Panc1 (cell line): ENCODE results near the gene ITPR2. TPM values are rescaled to one million over a fixed set of nuclear protein-coding genes. Genes with fewer than 3 reads are reported as not detected.
A peak's percentile ranks its signal among the peaks of the same experiment; 100 is the strongest.
"Not testable (repeated sequence)": the region's sequence is repeated elsewhere in the genome, so short reads cannot be mapped to it uniquely, and the experiment has no call there.

Experiments
- ATAC-seq: fragments of 200-7000 bp; cut with Tn5 transposase; 2 replicates; pipeline ENCODE4 v1.9.1; 2020; ENCODE audit warnings: mild to moderate bottlenecking, moderate library complexity
- BruUV-seq: library from RNA; stranded (reverse); fragments of 400-500 nt; replicated peaks from 2 replicates; lab custom pipeline; 2021; lab: Mats Ljungman, UMichigan
- CTCF ChIA-PET: fragments of 300-600 bp; sonication (Branson Sonifier 250); formaldehyde crosslinking; loops from one replicate; lab custom pipeline; 2022; ENCODE audit warnings: antibody characterized with exemption; lab: Charles Lee
- POLR2A ChIA-PET: fragments of 300-600 bp; sonication (Branson Sonifier 250); formaldehyde crosslinking; loops from one replicate; lab custom pipeline; 2022; ENCODE audit warnings: antibody characterized with exemption; lab: Charles Lee
- DNase-seq: peaks from one replicate; pipeline ENCODE4 v3.0.0-alpha.2; 2010; ENCODE audit warnings: low read depth, low spot score
- H3K27ac ChIP-seq: 2 replicates; pipeline ENCODE4 v1.5.1; 2011; ENCODE audit warnings: mild to moderate bottlenecking, low read length, inconsistent platforms
- H3K27me3 ChIP-seq: fragments of 200-500 bp; sonication (Bioruptor generic); 2 replicates; pipeline ENCODE4 v1.6.0; 2014; ENCODE audit warnings: low read length, inconsistent platforms; ENCODE audit not compliant: control insufficient read depth, insufficient read depth
- H3K36me3 ChIP-seq: fragments of 200-500 bp; sonication (Bioruptor generic); 2 replicates; pipeline ENCODE4 v1.5.1; 2014; ENCODE audit warnings: inconsistent platforms, mild to moderate bottlenecking, low read length, moderate library complexity; ENCODE audit not compliant: control insufficient read depth, insufficient read depth
- H3K4me1 ChIP-seq: 2 replicates; pipeline ENCODE4 v1.5.1; 2011; ENCODE audit warnings: inconsistent platforms, mild to moderate bottlenecking, low read length, moderate library complexity; ENCODE audit not compliant: control insufficient read depth, insufficient read depth
- H3K4me3 ChIP-seq, 2 experiments: 2 replicates each; pipeline ENCODE4 v1.5.1; 2011 to 2012; ENCODE audit warnings: low read depth in 2 of 2, low read length in 2 of 2, mild to moderate bottlenecking in 2 of 2, inconsistent platforms in 1 of 2, moderate library complexity in 1 of 2
- H3K9me3 ChIP-seq: fragments of 200-500 bp; sonication (Bioruptor generic); 2 replicates; pipeline ENCODE4 v1.5.1; 2014; ENCODE audit warnings: low read depth, mild to moderate bottlenecking, inconsistent platforms, low read length, moderate library complexity; ENCODE audit not compliant: control insufficient read depth, insufficient read depth
- POLR2AphosphoS5 ChIP-seq: IDR thresholded peaks from 2 replicates; pipeline ENCODE4 v1.6.1; 2012; ENCODE audit warnings: mild to moderate bottlenecking, low read depth, low read length, moderate library complexity
- SIN3A ChIP-seq: IDR thresholded peaks from 2 replicates; pipeline ENCODE4 v1.6.1; 2012; ENCODE audit warnings: low read depth, mild to moderate bottlenecking, low read length, moderate library complexity, borderline replicate concordance; ENCODE audit not compliant: insufficient read depth
- TCF7L2 ChIP-seq: IDR thresholded peaks from 2 replicates; pipeline ENCODE4 v1.6.1; 2011; ENCODE audit warnings: mild to moderate bottlenecking, low read depth, low read length, inconsistent platforms
- in situ Hi-C: cut with HindIII; loops from 2 replicates; pipeline ENCODE4 v1.10.0; 2016; ENCODE audit warnings: low sequenced_read_pairs, low pct_unique_long_range_greater_than_20kb
- intact Hi-C: fragments of 100-400 bp; cut with micrococcal nuclease; formaldehyde crosslinking; loops from one replicate; pipeline ENCODE4 v1.10.0; 2022; ENCODE audit not compliant: unreplicated experiment
- total RNA-seq: library from RNA; stranded (reverse); gene quantifications from one replicate; pipeline ENCODE4 v1.2.1, GENCODE V29; 2021; ENCODE audit not compliant: unreplicated experiment
- TF ChIP-seq, protein P1 (sequence below), 2 experiments: IDR thresholded peaks; 2 replicates each; pipeline ENCODE4 v1.6.1; 2011 to 2012; ENCODE audit warnings: low read depth in 2 of 2, control low read depth in 1 of 2, low read length in 1 of 2, mild to moderate bottlenecking in 1 of 2, moderate library complexity in 1 of 2; ENCODE audit not compliant: insufficient read depth in 1 of 2
- TF ChIP-seq, protein P2 (sequence below): fragments of 450-650 bp; IDR thresholded peaks from 2 replicates; pipeline ENCODE4 v1.5.1; 2017; ENCODE audit warnings: mild to moderate bottlenecking

The ITPR2 gene
- total RNA-seq, 1 experiment from 2014 or later = 41.8 TPM

- no peak for DNase-seq
- POLR2A ChIA-PET = interaction anchor here (0.7 kb wide), 1 partner anchor 227 kb away, joined by 3 read pairs; no protein-coding TSS in a partner anchor
- Histone ChIP-seq H3K9me3 (no peaks in the 10 kb centered on the region), H3K27me3 (no peaks in the 10 kb centered on the region), H3K4me1 (no peaks in the 10 kb centered on the region), H3K27ac (no peak overlapping the region), H3K36me3 (no peaks in the 10 kb centered on the region), H3K4me3 (no peak overlapping the region)
- no peak for ATAC-seq
- CTCF ChIA-PET = no interaction called here
- TSS peak; percentile 25 for BruUV-seq
- TF ChIP-seq, protein P1, sequence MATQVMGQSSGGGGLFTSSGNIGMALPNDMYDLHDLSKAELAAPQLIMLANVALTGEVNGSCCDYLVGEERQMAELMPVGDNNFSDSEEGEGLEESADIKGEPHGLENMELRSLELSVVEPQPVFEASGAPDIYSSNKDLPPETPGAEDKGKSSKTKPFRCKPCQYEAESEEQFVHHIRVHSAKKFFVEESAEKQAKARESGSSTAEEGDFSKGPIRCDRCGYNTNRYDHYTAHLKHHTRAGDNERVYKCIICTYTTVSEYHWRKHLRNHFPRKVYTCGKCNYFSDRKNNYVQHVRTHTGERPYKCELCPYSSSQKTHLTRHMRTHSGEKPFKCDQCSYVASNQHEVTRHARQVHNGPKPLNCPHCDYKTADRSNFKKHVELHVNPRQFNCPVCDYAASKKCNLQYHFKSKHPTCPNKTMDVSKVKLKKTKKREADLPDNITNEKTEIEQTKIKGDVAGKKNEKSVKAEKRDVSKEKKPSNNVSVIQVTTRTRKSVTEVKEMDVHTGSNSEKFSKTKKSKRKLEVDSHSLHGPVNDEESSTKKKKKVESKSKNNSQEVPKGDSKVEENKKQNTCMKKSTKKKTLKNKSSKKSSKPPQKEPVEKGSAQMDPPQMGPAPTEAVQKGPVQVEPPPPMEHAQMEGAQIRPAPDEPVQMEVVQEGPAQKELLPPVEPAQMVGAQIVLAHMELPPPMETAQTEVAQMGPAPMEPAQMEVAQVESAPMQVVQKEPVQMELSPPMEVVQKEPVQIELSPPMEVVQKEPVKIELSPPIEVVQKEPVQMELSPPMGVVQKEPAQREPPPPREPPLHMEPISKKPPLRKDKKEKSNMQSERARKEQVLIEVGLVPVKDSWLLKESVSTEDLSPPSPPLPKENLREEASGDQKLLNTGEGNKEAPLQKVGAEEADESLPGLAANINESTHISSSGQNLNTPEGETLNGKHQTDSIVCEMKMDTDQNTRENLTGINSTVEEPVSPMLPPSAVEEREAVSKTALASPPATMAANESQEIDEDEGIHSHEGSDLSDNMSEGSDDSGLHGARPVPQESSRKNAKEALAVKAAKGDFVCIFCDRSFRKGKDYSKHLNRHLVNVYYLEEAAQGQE (IDR thresholded peaks at IDR 0.05; ENCODE audit: insufficient read depth in 1 of 2, low read depth in 2 of 2, low read length in 1 of 2) = no peak
- TF ChIP-seq, protein P2, sequence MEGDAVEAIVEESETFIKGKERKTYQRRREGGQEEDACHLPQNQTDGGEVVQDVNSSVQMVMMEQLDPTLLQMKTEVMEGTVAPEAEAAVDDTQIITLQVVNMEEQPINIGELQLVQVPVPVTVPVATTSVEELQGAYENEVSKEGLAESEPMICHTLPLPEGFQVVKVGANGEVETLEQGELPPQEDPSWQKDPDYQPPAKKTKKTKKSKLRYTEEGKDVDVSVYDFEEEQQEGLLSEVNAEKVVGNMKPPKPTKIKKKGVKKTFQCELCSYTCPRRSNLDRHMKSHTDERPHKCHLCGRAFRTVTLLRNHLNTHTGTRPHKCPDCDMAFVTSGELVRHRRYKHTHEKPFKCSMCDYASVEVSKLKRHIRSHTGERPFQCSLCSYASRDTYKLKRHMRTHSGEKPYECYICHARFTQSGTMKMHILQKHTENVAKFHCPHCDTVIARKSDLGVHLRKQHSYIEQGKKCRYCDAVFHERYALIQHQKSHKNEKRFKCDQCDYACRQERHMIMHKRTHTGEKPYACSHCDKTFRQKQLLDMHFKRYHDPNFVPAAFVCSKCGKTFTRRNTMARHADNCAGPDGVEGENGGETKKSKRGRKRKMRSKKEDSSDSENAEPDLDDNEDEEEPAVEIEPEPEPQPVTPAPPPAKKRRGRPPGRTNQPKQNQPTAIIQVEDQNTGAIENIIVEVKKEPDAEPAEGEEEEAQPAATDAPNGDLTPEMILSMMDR = no peak
- no peak for TF ChIP-seq POLR2AphosphoS5
- TF ChIP-seq TCF7L2 = no peak
- TF ChIP-seq SIN3A = no peak
- in situ Hi-C loops = no loop called here
- intact Hi-C loops = no loop called here
Observed at GRCh38 chr12:26730481-26731350, 102.3 kb downstream of the ITPR2 start.

GRCh38 chr12:26729137-26729671 lies 103.8 kb downstream of the ITPR2 start:
- BruUV-seq = not testable (repeated sequence)

More at GRCh38 chr12:26729137-26729671, 103.8 kb downstream of the ITPR2 start:
- intact Hi-C loops, POLR2A ChIA-PET, H3K36me3 ChIP-seq, H3K4me3 ChIP-seq, ATAC-seq, in situ Hi-C loops, H3K27me3 ChIP-seq, DNase-seq, H3K27ac ChIP-seq, H3K9me3 ChIP-seq, H3K4me1 ChIP-seq, CTCF ChIA-PET: not testable (repeated sequence)
